HG02678 (cell line): ENCODE measurements around the gene GRIP2.

Experiments used
- ATAC-seq: cut with Tn5 transposase; IDR thresholded peaks from one replicate; pipeline ENCODE4 v1.9.1; 2021; ENCODE audit warnings: mild to moderate bottlenecking, moderate library complexity; ENCODE audit not compliant: unreplicated experiment

Gene GRIP2

GRCh38 chr3:14539742-14540491 lies at the start of gene GRIP2:
Gene GRIP2 (minus strand): TSS chr3:14540342. CDS start chr3:14540308, 34 bp downstream.
- no peak for ATAC-seq

DNA sequence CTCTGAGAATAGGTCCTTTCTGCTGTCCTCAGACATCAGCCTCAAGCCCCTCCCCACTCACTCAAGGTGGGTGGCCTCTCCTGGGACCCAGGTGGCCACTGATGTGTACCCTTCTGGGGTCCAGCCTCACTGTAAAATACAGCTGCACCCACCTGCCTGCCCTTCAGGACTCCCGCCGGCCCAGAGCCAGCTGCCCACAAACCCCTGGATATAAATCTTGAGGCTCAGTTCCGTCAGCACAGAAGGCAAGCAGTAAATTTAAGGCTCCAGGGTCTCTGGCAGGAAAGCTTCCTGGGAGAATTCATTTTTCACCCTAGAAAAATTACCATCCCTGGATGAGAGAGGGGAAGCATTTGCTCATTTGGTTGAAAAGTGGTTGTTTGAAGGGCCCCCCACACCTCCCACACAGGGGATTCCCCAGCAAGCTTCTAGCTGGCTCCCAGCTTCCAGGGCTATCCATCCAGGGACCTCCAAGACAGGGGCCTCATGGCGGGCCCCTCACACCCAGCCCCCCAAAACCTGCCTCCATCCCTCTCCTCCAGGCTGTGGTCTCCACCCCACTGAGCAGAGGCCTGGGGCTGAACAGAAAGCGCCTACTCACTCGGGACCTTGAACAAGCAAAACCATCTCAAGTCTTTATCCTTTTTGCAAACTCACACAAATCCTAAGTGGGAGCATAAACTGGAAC lies 48.4 kb upstream of the GRIP2 start:
- no peak for ATAC-seq

GRCh38 chr3:14587740-14588360 lies 47.7 kb upstream of the GRIP2 start:
- ATAC-seq, result no peak

GRCh38 chr3:14586611-14587010 lies 46.5 kb upstream of the GRIP2 start:
- no peak for ATAC-seq

DNA sequence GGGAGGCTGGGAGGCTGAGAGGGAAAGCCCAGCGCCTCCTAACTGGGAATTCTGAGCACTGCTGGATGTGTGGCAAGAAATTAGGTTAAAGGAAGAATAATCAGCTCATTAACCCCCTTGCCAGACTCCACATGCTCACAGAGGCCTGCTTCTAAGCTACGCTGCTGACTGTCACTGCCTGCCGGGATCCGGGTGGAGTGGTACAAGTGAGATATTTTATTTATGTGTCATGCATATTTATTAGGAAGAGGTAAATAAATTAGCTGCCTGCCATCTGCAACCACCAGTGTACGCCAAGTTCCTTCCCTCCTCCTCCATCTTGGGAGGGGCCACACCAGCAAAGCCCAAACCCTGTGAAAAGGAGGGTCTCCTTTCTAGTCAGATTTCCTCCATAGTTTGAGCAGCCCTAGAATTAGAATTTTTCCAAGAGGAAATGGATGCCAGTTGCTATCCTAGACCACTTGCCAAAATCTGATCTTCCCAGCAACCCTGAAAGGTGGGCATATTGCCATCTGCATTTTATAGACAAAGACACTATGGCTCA lies 43.5 kb upstream of the GRIP2 start:
- no peak for ATAC-seq

DNA sequence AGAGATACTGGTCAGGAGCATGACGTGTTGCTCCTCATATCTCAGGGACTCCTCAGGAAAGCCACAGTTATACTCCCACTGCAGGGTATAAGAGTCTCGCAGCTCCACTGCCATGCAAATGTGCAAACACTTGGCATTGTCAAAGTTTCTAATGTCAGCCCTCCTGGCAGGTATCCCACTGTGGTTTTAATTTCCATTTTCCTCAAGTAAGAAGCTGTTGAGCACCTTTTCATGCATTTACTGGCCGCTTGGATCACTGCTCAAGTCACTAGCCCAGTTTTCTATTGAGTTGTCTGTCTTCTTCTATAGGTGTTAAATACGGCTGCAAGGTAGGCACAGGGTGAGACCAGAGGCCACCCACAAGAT lies 41.9 kb upstream of the GRIP2 start:
- no peak for ATAC-seq

DNA sequence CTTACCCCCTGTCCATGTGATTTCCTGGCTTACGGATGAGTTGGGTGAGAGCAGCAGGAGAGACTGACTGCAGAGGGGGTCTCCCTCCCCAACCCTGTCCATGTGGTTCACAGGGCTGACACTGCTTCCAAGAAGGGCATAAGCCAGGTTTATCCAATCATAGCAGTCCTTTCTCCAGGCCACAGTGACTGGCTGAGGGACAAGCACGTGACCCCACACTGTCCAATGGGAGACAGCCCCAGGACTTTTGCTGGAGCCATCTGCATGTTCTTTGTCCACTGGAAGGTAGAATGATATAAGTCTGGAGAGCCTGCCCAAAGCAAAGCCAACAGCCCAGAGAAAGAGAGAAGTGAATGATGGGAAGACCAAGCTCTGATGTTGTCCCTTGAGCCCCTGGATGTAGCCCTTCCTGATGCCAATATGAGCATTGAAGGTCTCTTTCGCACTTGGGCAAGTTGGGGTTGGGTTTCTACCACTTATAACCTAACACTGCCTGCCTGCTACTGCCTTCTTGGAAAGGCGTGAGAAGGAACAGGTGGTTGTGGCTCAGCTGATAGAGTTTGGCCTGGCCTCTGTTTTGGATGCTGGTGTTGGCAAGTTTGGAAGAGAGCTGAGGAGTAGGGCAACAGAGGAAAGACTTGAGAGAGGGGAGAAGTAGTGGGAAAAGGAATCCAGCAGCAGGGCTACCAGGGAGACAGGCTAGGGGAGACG lies 41.3 kb upstream of the GRIP2 start:
- no peak for ATAC-seq

GRCh38 chr3:14577897-14578296 lies 37.8 kb upstream of the GRIP2 start:
- no peak for ATAC-seq

GRCh38 chr3:14576163-14576562 lies 36.0 kb upstream of the GRIP2 start:
- ATAC-seq, result no peak

GRCh38 chr3:14574183-14574582 lies 34.0 kb upstream of the GRIP2 start:
- no peak for ATAC-seq

DNA sequence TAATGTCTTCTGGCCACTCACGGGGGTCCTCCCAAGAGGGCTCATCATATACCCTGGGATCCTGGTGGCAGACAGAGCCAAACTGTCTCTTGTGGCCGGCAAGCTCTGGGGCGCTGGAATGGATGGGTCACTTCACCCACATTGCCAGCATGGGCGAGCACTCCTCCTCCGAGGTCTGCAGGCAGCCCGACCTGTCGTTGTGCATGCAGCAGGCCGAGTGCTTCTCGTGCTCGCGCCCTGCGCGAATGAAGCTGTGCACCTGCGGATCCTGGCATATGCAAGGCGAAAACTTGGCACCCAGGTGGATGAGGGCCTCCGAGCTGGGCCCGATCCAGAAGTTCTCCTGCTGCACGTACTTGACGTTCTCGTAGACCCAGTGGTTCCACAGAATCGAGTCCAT lies 33.6 kb upstream of the GRIP2 start:
- ATAC-seq, result no peak

DNA sequence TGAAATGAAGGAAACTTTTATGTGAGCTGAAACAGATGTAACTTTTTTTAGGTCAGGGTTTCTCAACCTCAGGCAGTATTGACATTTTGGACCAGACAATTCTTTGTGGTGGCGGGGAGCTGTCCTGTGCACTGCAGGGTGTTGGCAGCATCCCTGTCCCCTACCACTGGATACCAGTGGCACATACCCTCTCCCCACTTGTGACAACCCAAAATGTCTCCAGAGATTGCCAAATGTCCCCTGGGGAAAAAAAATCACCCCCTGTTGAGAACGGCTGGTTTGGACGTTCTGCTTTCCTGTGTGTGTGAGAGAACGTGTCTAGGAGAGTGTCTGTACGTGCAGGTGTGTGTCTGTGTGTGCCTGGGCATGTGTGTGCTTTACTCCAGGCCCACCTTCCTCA lies 30.7 kb upstream of the GRIP2 start:
- ATAC-seq, result no peak

GRCh38 chr3:14570089-14570488 lies 29.9 kb upstream of the GRIP2 start:
- no peak for ATAC-seq

GRCh38 chr3:14569474-14570000 lies 29.4 kb upstream of the GRIP2 start:
- no peak for ATAC-seq

GRCh38 chr3:14568269-14568668 lies 28.1 kb upstream of the GRIP2 start:
- no peak for ATAC-seq

DNA sequence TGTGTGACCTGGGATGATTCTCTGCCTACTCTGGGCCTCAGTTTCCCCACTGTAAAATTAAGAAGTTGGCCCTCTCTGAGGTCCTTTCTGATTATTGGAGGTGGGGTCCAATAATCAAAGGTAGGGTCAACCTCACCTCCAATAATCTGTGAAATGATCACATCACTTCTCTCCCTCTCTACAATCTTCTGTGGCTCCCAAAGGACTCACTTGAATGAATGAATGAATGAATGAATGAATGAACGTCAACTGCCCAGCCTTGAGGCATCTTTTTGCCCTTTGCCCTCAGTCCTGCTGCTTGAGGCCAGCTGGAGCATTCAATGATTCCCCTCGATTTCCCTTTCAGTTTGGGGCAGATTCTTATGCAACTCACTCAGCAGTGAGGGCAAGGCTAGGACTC lies 26.7 kb upstream of the GRIP2 start:
- no peak for ATAC-seq

DNA sequence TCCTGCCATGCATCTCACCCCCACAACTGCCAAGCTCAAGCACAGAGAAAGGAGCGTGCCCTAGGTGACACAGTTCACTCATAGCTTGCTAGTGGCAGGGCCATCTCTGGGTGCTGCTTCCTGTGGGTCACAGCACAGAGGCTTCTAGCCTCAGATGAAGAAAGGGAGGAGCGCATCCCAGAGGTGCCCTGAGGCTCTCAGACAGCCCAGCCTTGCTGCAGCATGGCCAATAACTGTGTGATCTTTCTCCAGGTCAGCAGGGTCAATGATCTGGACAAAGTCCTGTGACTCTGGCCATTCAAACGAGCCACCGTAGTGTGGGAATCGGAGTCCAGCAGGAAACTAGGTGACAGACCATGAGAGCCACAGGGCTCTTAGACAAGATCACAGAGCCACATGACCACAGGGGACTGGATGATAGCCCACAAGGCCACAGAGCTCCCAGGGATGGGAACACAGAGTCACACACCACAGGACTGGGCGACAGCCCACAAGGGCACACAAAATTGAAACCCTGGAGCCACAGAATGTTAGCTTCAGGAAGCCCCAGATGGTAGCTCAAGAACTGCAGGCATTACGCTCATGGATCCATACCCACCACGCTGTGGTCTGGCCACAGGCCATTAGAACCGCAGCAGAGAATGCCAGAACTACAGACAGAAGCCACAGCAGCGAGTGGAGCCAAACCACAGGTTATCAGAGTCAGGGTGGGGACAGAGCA lies 25.9 kb upstream of the GRIP2 start:
- no peak for ATAC-seq

DNA sequence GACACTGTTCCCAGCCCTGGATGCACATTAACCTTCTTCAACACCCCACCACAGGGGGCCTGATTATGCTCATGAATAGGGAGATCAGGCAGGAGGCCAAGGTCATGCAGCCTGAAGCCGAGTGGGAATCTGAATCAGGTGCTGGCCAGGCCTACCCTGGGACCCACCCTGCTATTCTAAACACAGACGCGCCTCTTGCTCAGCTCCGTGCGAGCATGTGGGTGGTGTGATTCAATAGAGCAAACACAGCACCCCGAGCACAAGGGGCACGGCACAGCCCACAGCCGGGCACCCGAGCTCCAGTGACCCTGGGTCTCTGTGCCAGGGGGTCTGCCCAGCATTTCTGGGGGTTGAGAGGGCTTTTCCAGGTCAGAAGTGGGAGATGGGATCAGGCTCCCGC lies 24.6 kb upstream of the GRIP2 start:
- no peak for ATAC-seq

GRCh38 chr3:14563946-14564539 lies 23.9 kb upstream of the GRIP2 start:
- no peak for ATAC-seq
